Adrenal gland (tissue), 5 donors: ENCODE results near the gene FCRL5.

ENCODE experiments used
- CTCF ChIP-seq, 6 experiments: fragments of 450-650 bp in 4 of 6; fragments of 200-600 bp in 2 of 6; sonication (generic) in 1 of 6; IDR thresholded peaks; 1 replicate in 5 of 6; 2 replicates in 1 of 6; pipeline versions ENCODE4 v1.5.1 to v1.8.0; 2016 to 2021; ENCODE audit warnings: antibody characterized with exemption in 6 of 6, mild to moderate bottlenecking in 2 of 6, moderate library complexity in 1 of 6
- POLR2A ChIP-seq, 2 donors: fragments of 450-650 bp; IDR thresholded peaks; one replicate each; pipeline ENCODE4 v1.6.1; 2017; ENCODE audit warnings: antibody characterized with exemption in 2 of 2, mild to moderate bottlenecking in 2 of 2, moderate library complexity in 1 of 2
- donor health status: DM: no; HTN: no; CAD: no.

GRCh38 chr1:157498736-157499090, 53.6 kb downstream of the FCRL5 start:
- TF ChIP-seq CTCF (IDR thresholded peaks at IDR 0.05), result no peak
- no peak for TF ChIP-seq POLR2A (IDR thresholded peaks at IDR 0.05)
